ENCODE measurements around the gene IL31RA.

GRCh38 chr5:55847837-55848236 lies 3.3 kb upstream of the IL31RA start:
- TF ChIP-seq, protein P1, sequence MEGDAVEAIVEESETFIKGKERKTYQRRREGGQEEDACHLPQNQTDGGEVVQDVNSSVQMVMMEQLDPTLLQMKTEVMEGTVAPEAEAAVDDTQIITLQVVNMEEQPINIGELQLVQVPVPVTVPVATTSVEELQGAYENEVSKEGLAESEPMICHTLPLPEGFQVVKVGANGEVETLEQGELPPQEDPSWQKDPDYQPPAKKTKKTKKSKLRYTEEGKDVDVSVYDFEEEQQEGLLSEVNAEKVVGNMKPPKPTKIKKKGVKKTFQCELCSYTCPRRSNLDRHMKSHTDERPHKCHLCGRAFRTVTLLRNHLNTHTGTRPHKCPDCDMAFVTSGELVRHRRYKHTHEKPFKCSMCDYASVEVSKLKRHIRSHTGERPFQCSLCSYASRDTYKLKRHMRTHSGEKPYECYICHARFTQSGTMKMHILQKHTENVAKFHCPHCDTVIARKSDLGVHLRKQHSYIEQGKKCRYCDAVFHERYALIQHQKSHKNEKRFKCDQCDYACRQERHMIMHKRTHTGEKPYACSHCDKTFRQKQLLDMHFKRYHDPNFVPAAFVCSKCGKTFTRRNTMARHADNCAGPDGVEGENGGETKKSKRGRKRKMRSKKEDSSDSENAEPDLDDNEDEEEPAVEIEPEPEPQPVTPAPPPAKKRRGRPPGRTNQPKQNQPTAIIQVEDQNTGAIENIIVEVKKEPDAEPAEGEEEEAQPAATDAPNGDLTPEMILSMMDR (IDR thresholded peaks at IDR 0.05; ENCODE audit: borderline replicate concordance, extremely low read depth, low read length, poor library complexity, severe bottlenecking), result no peak
- TF ChIP-seq EZH2 (IDR thresholded peaks at IDR 0.05; ENCODE audit: borderline replicate concordance, low read depth, low read length, severe bottlenecking), result no peak

Measured in DND-41 (cell line).